ENCODE results near the gene AQR.

Gene AQR

GRCh38 chr15:34964277-34964676, 5.3 kb downstream of the AQR start:
- Histone ChIP-seq H3K4me2 (ENCODE audit: low read length) (no peak overlapping the region), H3K36me3 (ENCODE audit: control insufficient read depth in 1 of 2, insufficient read depth in 2 of 2, low read length in 2 of 2) (peaks cover 11 to 16% of the 10 kb centered on the region in 2 experiments), H3K27ac (ENCODE audit: low read depth, low read length) (no peak overlapping the region), H2AK5ac (ENCODE audit: low read length) (no peak overlapping the region), H3K9me3 (ENCODE audit: insufficient read depth, low read depth, low read length) (no peaks in the 10 kb centered on the region), H4K12ac (ENCODE audit: low read depth, low read length) (no peak overlapping the region), H2AFZ (ENCODE audit: insufficient read depth, low read length, poor library complexity) (no peak overlapping the region), H3K14ac (ENCODE audit: low read length) (no peak overlapping the region), H3K4me3 (ENCODE audit: low read depth, low read length) (no peak overlapping the region), H3K4me1 (ENCODE audit: control insufficient read depth in 1 of 2, insufficient read depth in 2 of 2, low read length in 2 of 2) (peaks cover 3% of the 10 kb centered on the region in 2 experiments), H2BK5ac (ENCODE audit: low read depth, low read length, poor library complexity) (no peak overlapping the region), H3K79me2 (ENCODE audit: control insufficient read depth, insufficient read depth, low read length, poor library complexity) (peaks cover 3% of the 10 kb centered on the region), H4K8ac (ENCODE audit: low read depth, low read length) (no peak overlapping the region), H3K9ac (ENCODE audit: low read length) (no peak overlapping the region), H4K91ac (ENCODE audit: low read depth, low read length) (no peak overlapping the region), H3K27me3 (ENCODE audit: insufficient read depth, low read length) (no peaks in the 10 kb centered on the region), H3K18ac (ENCODE audit: low read length) (no peak overlapping the region), H2BK12ac (ENCODE audit: low read length) (no peak overlapping the region), H3K23ac (ENCODE audit: low read length) (no peak overlapping the region), H3K79me1 (ENCODE audit: low read length) (peaks cover under 1% of the 10 kb centered on the region), H3K4ac (ENCODE audit: low read depth, low read length) (no peak overlapping the region), H2BK120ac (ENCODE audit: insufficient read depth, low read length, poor library complexity) (no peak overlapping the region)
- no peak for DNase-seq
- WGBS (ENCODE audit: extremely low coverage, insufficient coverage, insufficient read length) = no CpG with 5 or more reads among the region's 2 CpGs

DNA sequence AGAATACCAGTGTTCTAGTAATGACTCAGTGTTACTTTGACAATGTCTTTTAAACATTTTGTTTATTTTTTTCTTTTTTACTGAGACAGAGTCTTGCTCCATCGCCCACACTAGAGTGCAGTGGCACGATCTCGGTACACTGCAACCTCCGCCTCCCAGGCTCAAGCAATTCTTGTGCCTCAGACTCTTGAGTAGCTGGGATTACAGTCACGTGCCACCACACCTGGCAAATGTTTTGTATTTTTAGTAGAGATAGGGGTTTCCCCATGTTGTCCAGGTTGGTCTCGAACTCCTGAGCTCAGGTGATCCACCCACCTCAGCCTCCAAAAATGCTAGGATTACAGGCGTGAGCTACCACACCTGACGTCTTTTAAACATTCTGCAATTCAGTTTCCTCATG, 15.7 kb downstream of the AQR start:
- Histone ChIP-seq H3K27me3 (ENCODE audit: insufficient read depth, low read length) (no peaks in the 10 kb centered on the region), H2BK5ac (ENCODE audit: low read depth, low read length, poor library complexity) (no peak overlapping the region), H4K91ac (ENCODE audit: low read depth, low read length) (no peak overlapping the region), H3K9ac (ENCODE audit: low read length) (no peak overlapping the region), H3K27ac (ENCODE audit: low read depth, low read length) (no peak overlapping the region), H3K4me3 (ENCODE audit: low read depth, low read length) (no peak overlapping the region), H4K8ac (ENCODE audit: low read depth, low read length) (no peak overlapping the region), H3K18ac (ENCODE audit: low read length) (no peak overlapping the region), H2BK120ac (ENCODE audit: insufficient read depth, low read length, poor library complexity) (no peak overlapping the region), H2AK5ac (ENCODE audit: low read length) (no peak overlapping the region), H2BK12ac (ENCODE audit: low read length) (no peak overlapping the region), H3K23ac (ENCODE audit: low read length) (no peak overlapping the region), H3K4me2 (ENCODE audit: low read length) (no peak overlapping the region), H3K14ac (ENCODE audit: low read length) (no peak overlapping the region), H3K79me2 (ENCODE audit: control insufficient read depth, insufficient read depth, low read length, poor library complexity) (no peaks in the 10 kb centered on the region), H2AFZ (ENCODE audit: insufficient read depth, low read length, poor library complexity) (no peak overlapping the region), H3K9me3 (ENCODE audit: insufficient read depth, low read depth, low read length) (no peaks in the 10 kb centered on the region), H3K36me3 (ENCODE audit: control insufficient read depth in 1 of 2, insufficient read depth in 2 of 2, low read length in 2 of 2) (peaks cover 9% of the 10 kb centered on the region in 2 experiments), H4K12ac (ENCODE audit: low read depth, low read length) (no peak overlapping the region), H3K79me1 (ENCODE audit: low read length) (no peaks in the 10 kb centered on the region), H3K4ac (ENCODE audit: low read depth, low read length) (no peak overlapping the region), H3K4me1 (ENCODE audit: control insufficient read depth in 1 of 2, insufficient read depth in 2 of 2, low read length in 2 of 2) (no peaks in the 10 kb centered on the region)
- WGBS (ENCODE audit: extremely low coverage, insufficient coverage, insufficient read length) = no CpG with 5 or more reads among the region's 8 CpGs
- DNase-seq = no peak

GRCh38 chr15:34952481-34952880, 17.1 kb downstream of the AQR start:
- H3K14ac ChIP-seq (ENCODE audit: low read length) = no peak overlapping the region
- no peak overlapping the region for H3K4ac ChIP-seq (ENCODE audit: low read depth, low read length)
- no peaks in the 10 kb centered on the region for H3K4me1 ChIP-seq (ENCODE audit: control insufficient read depth in 1 of 2, insufficient read depth in 2 of 2, low read length in 2 of 2)
- no peak overlapping the region for H3K27ac ChIP-seq (ENCODE audit: low read depth, low read length)
- no peak overlapping the region for H4K12ac ChIP-seq (ENCODE audit: low read depth, low read length)
- no peak overlapping the region for H2BK12ac ChIP-seq (ENCODE audit: low read length)
- no peaks in the 10 kb centered on the region for H3K9me3 ChIP-seq (ENCODE audit: insufficient read depth, low read depth, low read length)
- no peak overlapping the region for H3K9ac ChIP-seq (ENCODE audit: low read length)
- no peak overlapping the region for H2BK5ac ChIP-seq (ENCODE audit: low read depth, low read length, poor library complexity)
- H3K27me3 ChIP-seq (ENCODE audit: insufficient read depth, low read length) = no peaks in the 10 kb centered on the region
- no peak overlapping the region for H3K4me2 ChIP-seq (ENCODE audit: low read length)
- H4K8ac ChIP-seq (ENCODE audit: low read depth, low read length) = no peak overlapping the region
- H2AK5ac ChIP-seq (ENCODE audit: low read length) = no peak overlapping the region
- no peaks in the 10 kb centered on the region for H3K79me1 ChIP-seq (ENCODE audit: low read length)
- DNase-seq = no peak
- no peak overlapping the region for H3K18ac ChIP-seq (ENCODE audit: low read length)
- no peak overlapping the region for H3K4me3 ChIP-seq (ENCODE audit: low read depth, low read length)
- H3K36me3 ChIP-seq (ENCODE audit: control insufficient read depth in 1 of 2, insufficient read depth in 2 of 2, low read length in 2 of 2) = peaks cover 5 to 13% of the 10 kb centered on the region in 2 experiments
- no peak overlapping the region for H4K91ac ChIP-seq (ENCODE audit: low read depth, low read length)
- H2AFZ ChIP-seq (ENCODE audit: insufficient read depth, low read length, poor library complexity) = no peak overlapping the region
- no peaks in the 10 kb centered on the region for H3K79me2 ChIP-seq (ENCODE audit: control insufficient read depth, insufficient read depth, low read length, poor library complexity)
- no peak overlapping the region for H3K23ac ChIP-seq (ENCODE audit: low read length)
- H2BK120ac ChIP-seq (ENCODE audit: insufficient read depth, low read length, poor library complexity) = no peak overlapping the region

DNA sequence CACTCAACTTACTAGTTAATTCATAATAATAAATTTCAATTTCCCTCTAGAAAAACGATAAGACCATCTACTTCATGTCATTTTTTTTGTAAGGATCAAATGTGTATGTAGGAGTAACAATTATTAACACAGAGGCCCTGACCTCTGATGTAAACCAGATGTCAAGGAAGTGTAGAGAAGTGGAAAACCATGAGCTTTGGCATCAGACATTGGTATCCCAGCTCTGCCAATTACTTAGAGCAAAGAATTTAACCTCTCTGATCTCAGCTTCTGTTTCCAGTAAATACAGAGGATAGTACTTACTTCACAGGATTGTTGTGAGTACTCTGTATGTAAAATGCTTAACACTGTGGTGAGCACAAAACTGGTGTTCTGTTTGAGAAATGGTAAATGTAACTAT, 17.5 kb downstream of the AQR start:
- no peak overlapping the region for H3K4ac ChIP-seq (ENCODE audit: low read depth, low read length)
- no peaks in the 10 kb centered on the region for H3K4me1 ChIP-seq (ENCODE audit: control insufficient read depth in 1 of 2, insufficient read depth in 2 of 2, low read length in 2 of 2)
- no peak overlapping the region for H2AK5ac ChIP-seq (ENCODE audit: low read length)
- WGBS (ENCODE audit: extremely low coverage, insufficient coverage, insufficient read length) = no CpG with 5 or more reads among the region's 1 CpG
- H3K27me3 ChIP-seq (ENCODE audit: insufficient read depth, low read length) = no peaks in the 10 kb centered on the region
- H4K91ac ChIP-seq (ENCODE audit: low read depth, low read length) = no peak overlapping the region
- no peak overlapping the region for H4K8ac ChIP-seq (ENCODE audit: low read depth, low read length)
- no peaks in the 10 kb centered on the region for H3K79me1 ChIP-seq (ENCODE audit: low read length)
- no peak overlapping the region for H2BK120ac ChIP-seq (ENCODE audit: insufficient read depth, low read length, poor library complexity)
- H3K36me3 ChIP-seq (ENCODE audit: control insufficient read depth in 1 of 2, insufficient read depth in 2 of 2, low read length in 2 of 2) = peaks cover 5 to 13% of the 10 kb centered on the region in 2 experiments
- H3K4me2 ChIP-seq (ENCODE audit: low read length) = no peak overlapping the region
- no peak overlapping the region for H3K27ac ChIP-seq (ENCODE audit: low read depth, low read length)
- H3K14ac ChIP-seq (ENCODE audit: low read length) = no peak overlapping the region
- no peak overlapping the region for H2AFZ ChIP-seq (ENCODE audit: insufficient read depth, low read length, poor library complexity)
- H3K9ac ChIP-seq (ENCODE audit: low read length) = no peak overlapping the region
- no peak for DNase-seq
- H3K9me3 ChIP-seq (ENCODE audit: insufficient read depth, low read depth, low read length) = no peaks in the 10 kb centered on the region
- no peaks in the 10 kb centered on the region for H3K79me2 ChIP-seq (ENCODE audit: control insufficient read depth, insufficient read depth, low read length, poor library complexity)
- H4K12ac ChIP-seq (ENCODE audit: low read depth, low read length) = no peak overlapping the region
- H3K18ac ChIP-seq (ENCODE audit: low read length) = no peak overlapping the region
- H3K4me3 ChIP-seq (ENCODE audit: low read depth, low read length) = no peak overlapping the region
- no peak overlapping the region for H2BK12ac ChIP-seq (ENCODE audit: low read length)
- no peak overlapping the region for H2BK5ac ChIP-seq (ENCODE audit: low read depth, low read length, poor library complexity)
- no peak overlapping the region for H3K23ac ChIP-seq (ENCODE audit: low read length)

Data from trophoblast cell (in vitro differentiated cells and primary cell).